ENCODE measurements around the gene PLAAT3.
"Not testable (repeated sequence)": the region's sequence is repeated elsewhere in the genome, so short reads cannot be mapped to it uniquely, and the experiment has no call there.

The PLAAT3 gene

GRCh38 chr11:63602290-63603179 lies 11.7 kb downstream of the PLAAT3 start:
- DNase-seq (ENCODE audit: low spot score in 2 of 2): not testable (repeated sequence)

GRCh38 chr11:63599211-63600122 lies 14.8 kb downstream of the PLAAT3 start:
- H3K27me3 Mint-ChIP-seq: no peaks in the 10 kb centered on the region
- H3K4me3 Mint-ChIP-seq: no peak overlapping the region
- no peaks in the 10 kb centered on the region for H3K9me3 Mint-ChIP-seq
- ATAC-seq (replicated peaks; ENCODE audit: extremely low read depth, poor library complexity, severe bottlenecking) (no peak), DNase-seq (ENCODE audit: low spot score in 2 of 2) (no peak)
- no peak overlapping the region for H3K27ac Mint-ChIP-seq (ENCODE audit: low read depth)
- H3K36me3 Mint-ChIP-seq (ENCODE audit: insufficient read depth): peaks cover 14% of the 10 kb centered on the region
- H3K4me1 Mint-ChIP-seq: no peaks in the 10 kb centered on the region

More at GRCh38 chr11:63602290-63603179, 11.7 kb downstream of the PLAAT3 start:
- not testable (repeated sequence) for H3K9me3 Mint-ChIP-seq; H3K27me3 Mint-ChIP-seq; H3K36me3 Mint-ChIP-seq (ENCODE audit: insufficient read depth); H3K4me3 Mint-ChIP-seq; ATAC-seq (replicated peaks; ENCODE audit: extremely low read depth, poor library complexity, severe bottlenecking); H3K4me1 Mint-ChIP-seq
- H3K27ac Mint-ChIP-seq (ENCODE audit: low read depth): peak overlapping the region; percentile 71

- DNase-seq (ENCODE audit: low spot score in 2 of 2) (no peak), ATAC-seq (replicated peaks; ENCODE audit: extremely low read depth, poor library complexity, severe bottlenecking) (no peak)
- H3K9me3 Mint-ChIP-seq: no peaks in the 10 kb centered on the region
- no peaks in the 10 kb centered on the region for H3K27me3 Mint-ChIP-seq
- H3K4me3 Mint-ChIP-seq: no peak overlapping the region
- no peak overlapping the region for H3K27ac Mint-ChIP-seq (ENCODE audit: low read depth)
- H3K4me1 Mint-ChIP-seq: peaks cover 6% of the 10 kb centered on the region
- peaks cover 19% of the 10 kb centered on the region for H3K36me3 Mint-ChIP-seq (ENCODE audit: insufficient read depth)
Observed at GRCh38 chr11:63598556-63598955, 15.7 kb downstream of the PLAAT3 start.

GRCh38 chr11:63595296-63595695 lies 18.9 kb downstream of the PLAAT3 start:
- peaks cover 25% of the 10 kb centered on the region for H3K36me3 Mint-ChIP-seq (ENCODE audit: insufficient read depth)
- ATAC-seq (replicated peaks; ENCODE audit: extremely low read depth, poor library complexity, severe bottlenecking) (no peak), DNase-seq (ENCODE audit: low spot score in 2 of 2) (no peak)
- H3K4me1 Mint-ChIP-seq: peaks cover 14% of the 10 kb centered on the region
- H3K27ac Mint-ChIP-seq (ENCODE audit: low read depth): no peak overlapping the region
- no peaks in the 10 kb centered on the region for H3K9me3 Mint-ChIP-seq
- H3K27me3 Mint-ChIP-seq: no peaks in the 10 kb centered on the region
- H3K4me3 Mint-ChIP-seq: no peak overlapping the region

- peaks cover 19% of the 10 kb centered on the region for H3K4me1 Mint-ChIP-seq
- H3K27ac Mint-ChIP-seq (ENCODE audit: low read depth): no peak overlapping the region
- H3K27me3 Mint-ChIP-seq: no peaks in the 10 kb centered on the region
- no peaks in the 10 kb centered on the region for H3K9me3 Mint-ChIP-seq
- DNase-seq (ENCODE audit: low spot score in 2 of 2) (no peak), ATAC-seq (replicated peaks; ENCODE audit: extremely low read depth, poor library complexity, severe bottlenecking) (no peak)
- peaks cover 30% of the 10 kb centered on the region for H3K36me3 Mint-ChIP-seq (ENCODE audit: insufficient read depth)
- H3K4me3 Mint-ChIP-seq: no peak overlapping the region
Observed at GRCh38 chr11:63592975-63593395, 21.2 kb downstream of the PLAAT3 start.

GRCh38 chr11:63590024-63590788 lies 24.0 kb downstream of the PLAAT3 start:
- H3K27me3 Mint-ChIP-seq: no peaks in the 10 kb centered on the region
- no peak overlapping the region for H3K27ac Mint-ChIP-seq (ENCODE audit: low read depth)
- DNase-seq (ENCODE audit: low spot score in 2 of 2) (no peak), ATAC-seq (replicated peaks; ENCODE audit: extremely low read depth, poor library complexity, severe bottlenecking) (no peak)
- peaks cover 24% of the 10 kb centered on the region for H3K36me3 Mint-ChIP-seq (ENCODE audit: insufficient read depth)
- H3K4me1 Mint-ChIP-seq: peaks cover 19% of the 10 kb centered on the region
- H3K4me3 Mint-ChIP-seq: no peak overlapping the region
- no peaks in the 10 kb centered on the region for H3K9me3 Mint-ChIP-seq

GRCh38 chr11:63589000-63589399 lies 25.2 kb downstream of the PLAAT3 start:
- peak overlapping the region; percentile 17 for H3K27ac Mint-ChIP-seq (ENCODE audit: low read depth)
- no peaks in the 10 kb centered on the region for H3K27me3 Mint-ChIP-seq
- no peak overlapping the region for H3K4me3 Mint-ChIP-seq
- ATAC-seq (replicated peaks; ENCODE audit: extremely low read depth, poor library complexity, severe bottlenecking) (no peak), DNase-seq (ENCODE audit: low spot score in 2 of 2) (no peak)
- H3K36me3 Mint-ChIP-seq (ENCODE audit: insufficient read depth): peaks cover 24% of the 10 kb centered on the region
- H3K9me3 Mint-ChIP-seq: no peaks in the 10 kb centered on the region
- peaks cover 14% of the 10 kb centered on the region for H3K4me1 Mint-ChIP-seq

GRCh38 chr11:63586451-63587166 lies 27.6 kb downstream of the PLAAT3 start:
- DNase-seq (ENCODE audit: low spot score in 2 of 2): no peak
- Mint-ChIP-seq H3K4me3 (no peak overlapping the region), H3K9me3 (peaks cover 4% of the 10 kb centered on the region), H3K4me1 (peaks cover 29% of the 10 kb centered on the region), H3K27me3 (no peaks in the 10 kb centered on the region), H3K27ac (ENCODE audit: low read depth) (no peak overlapping the region), H3K36me3 (ENCODE audit: insufficient read depth) (peaks cover 24% of the 10 kb centered on the region)
- no peak for ATAC-seq (replicated peaks; ENCODE audit: extremely low read depth, poor library complexity, severe bottlenecking)

GRCh38 chr11:63583357-63583677 lies 30.9 kb downstream of the PLAAT3 start:
- Mint-ChIP-seq H3K9me3 (peaks cover 7% of the 10 kb centered on the region), H3K4me1 (peaks cover 27% of the 10 kb centered on the region), H3K4me3 (peak overlapping the region; percentile 42), H3K27ac (ENCODE audit: low read depth) (peak overlapping the region; percentile 88), H3K27me3 (no peaks in the 10 kb centered on the region), H3K36me3 (ENCODE audit: insufficient read depth) (peaks cover 17% of the 10 kb centered on the region)
- ATAC-seq (replicated peaks; ENCODE audit: extremely low read depth, poor library complexity, severe bottlenecking) (no peak), DNase-seq (ENCODE audit: low spot score in 2 of 2) (no peak)

- not testable (repeated sequence) for ATAC-seq (replicated peaks; ENCODE audit: extremely low read depth, poor library complexity, severe bottlenecking); DNase-seq (ENCODE audit: low spot score in 2 of 2); H3K9me3 Mint-ChIP-seq; H3K4me3 Mint-ChIP-seq; H3K27me3 Mint-ChIP-seq
- peaks cover 12% of the 10 kb centered on the region for H3K36me3 Mint-ChIP-seq (ENCODE audit: insufficient read depth)
- peaks cover 27% of the 10 kb centered on the region for H3K4me1 Mint-ChIP-seq
- H3K27ac Mint-ChIP-seq (ENCODE audit: low read depth): peak overlapping the region; percentile 88
Observed at GRCh38 chr11:63581224-63581623, 33.0 kb downstream of the PLAAT3 start.

- not testable (repeated sequence) for ATAC-seq (replicated peaks; ENCODE audit: extremely low read depth, poor library complexity, severe bottlenecking); H3K36me3 Mint-ChIP-seq (ENCODE audit: insufficient read depth); H3K9me3 Mint-ChIP-seq; H3K27me3 Mint-ChIP-seq; H3K27ac Mint-ChIP-seq (ENCODE audit: low read depth); DNase-seq (ENCODE audit: low spot score in 2 of 2); H3K4me3 Mint-ChIP-seq
- H3K4me1 Mint-ChIP-seq: peaks cover 45% of the 10 kb centered on the region
Observed at GRCh38 chr11:63578882-63579281, 35.4 kb downstream of the PLAAT3 start.
